Activated naive CD8-positive, alpha-beta T cell (primary cell): ENCODE measurements around the gene EHD4.

Source experiments
- H3K27ac Mint-ChIP-seq: one replicate; pipeline ENCODE4 v1.8.0; 2021; ENCODE audit warnings: mixed read lengths
- H3K27me3 Mint-ChIP-seq: one replicate; pipeline ENCODE4 v1.8.0; 2021; ENCODE audit warnings: mixed read lengths
- H3K36me3 Mint-ChIP-seq: one replicate; pipeline ENCODE4 v1.8.0; 2021; ENCODE audit warnings: mixed read lengths
- H3K4me1 Mint-ChIP-seq: one replicate; pipeline ENCODE4 v1.8.0; 2021; ENCODE audit warnings: low read depth, mixed read lengths
- H3K4me3 Mint-ChIP-seq: one replicate; pipeline ENCODE4 v1.8.0; 2021; ENCODE audit warnings: mild to moderate bottlenecking, mixed read lengths
- H3K9me3 Mint-ChIP-seq: one replicate; pipeline ENCODE4 v1.8.0; 2021; ENCODE audit warnings: low read depth, mixed read lengths

EHD4 gene

DNA sequence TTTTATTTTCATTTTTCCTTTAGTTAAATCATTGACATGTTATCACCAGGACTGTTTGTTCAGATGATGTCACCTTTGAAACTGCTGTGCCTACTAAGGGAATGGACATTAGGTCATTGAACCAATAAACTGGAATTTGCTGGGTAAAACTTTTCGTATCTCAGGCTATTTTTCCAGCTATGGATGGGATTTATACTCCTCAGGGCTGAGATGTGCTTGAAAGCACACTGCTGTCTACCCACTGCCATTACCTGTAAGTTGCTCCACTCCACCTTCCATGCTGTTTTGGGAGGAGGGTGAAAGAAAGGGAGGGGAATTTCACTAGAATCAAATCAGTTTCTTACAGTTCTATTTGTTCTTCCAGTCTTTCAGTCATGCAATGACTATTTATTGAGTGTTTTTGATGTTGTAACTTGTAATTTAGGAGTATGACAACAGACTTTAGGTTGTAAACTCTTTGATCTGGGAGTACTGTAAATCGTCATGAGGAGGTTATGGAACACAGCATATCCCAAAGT, 11.3 kb downstream of the EHD4 start:
- no peak overlapping the region for H3K27ac Mint-ChIP-seq
- H3K27me3 Mint-ChIP-seq: no peaks in the 10 kb centered on the region
- H3K9me3 Mint-ChIP-seq: no peaks in the 10 kb centered on the region
- peaks cover 16% of the 10 kb centered on the region for H3K4me1 Mint-ChIP-seq
- peaks cover 9% of the 10 kb centered on the region for H3K36me3 Mint-ChIP-seq
- no peak overlapping the region for H3K4me3 Mint-ChIP-seq

DNA sequence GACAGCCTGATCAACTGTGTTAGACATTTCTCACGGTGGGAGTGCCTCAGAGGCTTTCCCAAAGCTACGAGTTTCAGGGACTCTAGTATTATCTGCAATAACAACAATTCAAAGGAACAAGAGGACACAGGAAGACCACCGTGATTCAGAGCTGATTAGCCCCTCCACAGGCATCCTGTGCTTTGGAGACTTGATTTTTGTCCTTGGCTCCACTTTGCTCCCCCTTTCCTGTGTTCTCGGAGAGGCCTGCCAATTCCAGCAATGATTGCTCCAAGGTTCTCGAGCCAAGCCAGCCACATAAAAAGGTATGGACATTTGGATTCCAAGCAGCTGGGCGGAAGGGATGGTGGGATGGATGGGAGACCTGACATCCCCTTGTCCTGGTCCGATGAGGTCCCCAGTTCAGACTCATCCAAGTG, 14.3 kb downstream of the EHD4 start:
- no peak overlapping the region for H3K27ac Mint-ChIP-seq
- H3K36me3 Mint-ChIP-seq: peaks cover 9% of the 10 kb centered on the region
- no peaks in the 10 kb centered on the region for H3K9me3 Mint-ChIP-seq
- peaks cover 12% of the 10 kb centered on the region for H3K4me1 Mint-ChIP-seq
- no peaks in the 10 kb centered on the region for H3K27me3 Mint-ChIP-seq
- H3K4me3 Mint-ChIP-seq: no peak overlapping the region

DNA sequence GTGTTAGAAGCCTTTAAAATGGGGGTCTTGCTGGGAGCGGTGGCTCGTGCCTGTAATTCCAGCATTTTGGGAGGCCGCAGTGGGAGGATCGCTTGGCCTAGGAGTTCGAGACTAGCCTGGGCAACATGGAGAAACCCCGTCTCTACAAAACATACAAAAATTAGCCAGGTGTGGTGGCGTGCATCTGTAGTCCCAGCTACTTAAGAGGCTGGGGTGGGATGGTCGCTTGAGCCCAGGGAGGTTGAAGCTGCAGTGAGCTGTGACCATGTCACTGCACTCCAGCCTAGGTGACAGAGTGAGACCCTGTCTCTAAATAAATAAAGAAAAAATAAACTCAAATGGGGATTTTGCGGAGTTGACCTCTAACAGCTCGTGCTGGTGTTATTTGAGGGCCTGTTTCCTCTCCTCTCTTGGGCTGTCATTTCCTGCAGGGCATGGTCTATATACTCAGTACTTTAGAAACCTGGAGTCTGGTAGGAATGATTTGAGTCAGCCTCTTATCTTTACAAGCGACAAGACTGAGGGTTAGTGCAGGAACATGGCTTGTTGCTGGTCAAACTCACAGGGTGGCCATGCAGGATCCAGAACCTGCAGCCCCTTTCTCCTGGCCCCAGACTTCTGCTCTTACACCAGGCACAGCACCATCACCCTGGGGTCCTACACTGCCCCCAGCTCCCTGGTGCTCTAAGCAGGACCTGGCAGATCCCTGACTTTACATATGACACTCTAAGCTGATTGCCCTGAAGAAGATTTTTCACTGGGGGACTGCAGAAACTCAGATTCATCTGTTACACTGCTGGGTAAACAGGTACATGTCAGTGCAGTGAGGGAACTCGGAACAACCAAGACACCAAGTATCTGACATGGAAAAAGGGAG, 15.1 kb downstream of the EHD4 start:
- peaks cover 11% of the 10 kb centered on the region for H3K4me1 Mint-ChIP-seq
- peaks cover 8% of the 10 kb centered on the region for H3K36me3 Mint-ChIP-seq
- H3K27ac Mint-ChIP-seq: no peak overlapping the region
- no peaks in the 10 kb centered on the region for H3K27me3 Mint-ChIP-seq
- H3K4me3 Mint-ChIP-seq: no peak overlapping the region
- H3K9me3 Mint-ChIP-seq: no peaks in the 10 kb centered on the region

- Mint-ChIP-seq H3K27me3 (no peaks in the 10 kb centered on the region), H3K9me3 (no peaks in the 10 kb centered on the region), H3K4me3 (no peak overlapping the region), H3K4me1 (peaks cover 6% of the 10 kb centered on the region), H3K27ac (no peak overlapping the region), H3K36me3 (peaks cover 4% of the 10 kb centered on the region)
These were observed 16.4 kb downstream of the EHD4 start for GRCh38 chr15:41955807-41956525.

GRCh38 chr15:41955100-41955499, 17.3 kb downstream of the EHD4 start:
- peaks cover 8% of the 10 kb centered on the region for H3K36me3 Mint-ChIP-seq
- no peaks in the 10 kb centered on the region for H3K27me3 Mint-ChIP-seq
- no peak overlapping the region for H3K27ac Mint-ChIP-seq
- H3K4me3 Mint-ChIP-seq: no peak overlapping the region
- no peaks in the 10 kb centered on the region for H3K9me3 Mint-ChIP-seq
- peaks cover 6% of the 10 kb centered on the region for H3K4me1 Mint-ChIP-seq

GRCh38 chr15:41954036-41954435, 18.3 kb downstream of the EHD4 start:
- no peak overlapping the region for H3K27ac Mint-ChIP-seq
- H3K9me3 Mint-ChIP-seq: no peaks in the 10 kb centered on the region
- H3K36me3 Mint-ChIP-seq: peaks cover 8% of the 10 kb centered on the region
- peaks cover 6% of the 10 kb centered on the region for H3K4me1 Mint-ChIP-seq
- no peaks in the 10 kb centered on the region for H3K27me3 Mint-ChIP-seq
- H3K4me3 Mint-ChIP-seq: no peak overlapping the region

DNA sequence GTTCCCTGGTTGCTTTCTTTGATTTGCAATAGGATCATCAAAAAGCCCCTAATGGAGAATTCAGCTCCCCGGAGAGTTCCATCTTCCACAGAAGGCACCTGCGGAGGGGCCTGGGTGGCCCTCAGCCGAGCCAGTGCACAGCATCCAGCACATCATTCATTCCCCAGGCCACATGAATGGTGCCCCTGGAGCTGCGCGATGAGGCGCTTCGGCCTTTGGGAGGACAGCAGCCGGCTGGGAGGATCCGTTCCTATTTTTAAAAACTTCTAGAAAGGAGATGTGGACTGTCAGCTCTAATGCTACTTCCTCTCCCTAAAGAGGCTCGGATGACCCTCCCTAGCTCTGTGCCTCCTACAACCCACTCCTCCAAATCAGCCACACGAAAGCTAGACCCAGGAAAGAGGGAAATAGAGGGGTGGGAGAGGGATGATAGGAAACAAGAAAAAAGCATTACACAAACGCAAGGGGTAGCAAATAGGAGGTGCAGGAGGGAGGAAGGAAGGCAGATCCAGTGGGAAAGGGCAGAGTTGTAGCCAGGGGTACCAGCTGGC, 20.3 kb downstream of the EHD4 start:
- no peak overlapping the region for H3K4me3 Mint-ChIP-seq
- no peaks in the 10 kb centered on the region for H3K27me3 Mint-ChIP-seq
- H3K27ac Mint-ChIP-seq: no peak overlapping the region
- no peaks in the 10 kb centered on the region for H3K9me3 Mint-ChIP-seq
- peaks cover 4% of the 10 kb centered on the region for H3K36me3 Mint-ChIP-seq
- peaks cover 2% of the 10 kb centered on the region for H3K4me1 Mint-ChIP-seq

- Mint-ChIP-seq H3K36me3 (peaks cover 4% of the 10 kb centered on the region), H3K4me3 (no peak overlapping the region), H3K9me3 (no peaks in the 10 kb centered on the region), H3K27ac (no peak overlapping the region), H3K27me3 (no peaks in the 10 kb centered on the region), H3K4me1 (peaks cover 2% of the 10 kb centered on the region)
These were observed 20.8 kb downstream of the EHD4 start for GRCh38 chr15:41951571-41951970.

GRCh38 chr15:41950489-41950888, 21.9 kb downstream of the EHD4 start:
- Mint-ChIP-seq H3K4me1 (peaks cover 2% of the 10 kb centered on the region), H3K9me3 (no peaks in the 10 kb centered on the region), H3K27me3 (no peaks in the 10 kb centered on the region), H3K4me3 (no peak overlapping the region), H3K36me3 (peaks cover 4% of the 10 kb centered on the region), H3K27ac (no peak overlapping the region)

GRCh38 chr15:41950127-41950483, 22.3 kb downstream of the EHD4 start:
- Mint-ChIP-seq H3K27me3 (no peaks in the 10 kb centered on the region), H3K4me3 (no peak overlapping the region), H3K36me3 (peaks cover 4% of the 10 kb centered on the region), H3K9me3 (no peaks in the 10 kb centered on the region), H3K4me1 (peaks cover 2% of the 10 kb centered on the region), H3K27ac (no peak overlapping the region)

DNA sequence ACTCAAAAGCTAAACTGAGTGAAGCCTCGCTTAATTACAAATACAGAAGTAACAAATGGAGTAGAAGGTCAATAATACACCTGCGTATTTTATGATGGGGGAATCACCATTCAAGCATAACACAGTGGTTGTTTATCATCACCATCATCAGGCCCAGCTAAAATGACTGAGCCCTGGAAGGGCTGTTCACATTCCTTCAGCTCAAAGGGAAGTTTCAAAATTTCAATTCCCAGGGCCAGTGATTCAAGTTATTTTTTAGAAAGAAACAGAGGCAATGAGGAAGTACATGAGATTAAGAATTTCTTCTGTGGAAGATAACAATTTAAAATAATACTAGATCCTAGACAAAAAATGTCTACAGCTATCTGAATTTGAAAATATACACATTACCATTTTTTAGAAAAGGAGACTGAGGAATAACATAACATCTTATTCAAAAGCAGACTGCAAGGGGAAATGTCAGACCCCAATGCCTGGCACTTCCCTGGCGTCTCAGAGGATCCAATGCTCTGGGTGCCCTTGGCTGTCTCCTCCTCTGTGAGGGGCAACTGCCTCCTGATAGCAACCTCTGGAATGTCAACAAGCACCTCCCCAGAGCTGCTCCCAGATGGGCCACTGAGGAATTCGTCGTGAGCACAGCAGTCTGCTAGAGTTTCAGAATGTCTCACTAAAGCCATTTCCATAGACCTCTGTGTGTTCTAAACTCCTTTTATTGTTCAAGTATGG, 22.8 kb downstream of the EHD4 start:
- H3K4me3 Mint-ChIP-seq: no peak overlapping the region
- no peaks in the 10 kb centered on the region for H3K27me3 Mint-ChIP-seq
- no peaks in the 10 kb centered on the region for H3K9me3 Mint-ChIP-seq
- H3K36me3 Mint-ChIP-seq: peaks cover 4% of the 10 kb centered on the region
- H3K4me1 Mint-ChIP-seq: peaks cover 2% of the 10 kb centered on the region
- no peak overlapping the region for H3K27ac Mint-ChIP-seq

DNA sequence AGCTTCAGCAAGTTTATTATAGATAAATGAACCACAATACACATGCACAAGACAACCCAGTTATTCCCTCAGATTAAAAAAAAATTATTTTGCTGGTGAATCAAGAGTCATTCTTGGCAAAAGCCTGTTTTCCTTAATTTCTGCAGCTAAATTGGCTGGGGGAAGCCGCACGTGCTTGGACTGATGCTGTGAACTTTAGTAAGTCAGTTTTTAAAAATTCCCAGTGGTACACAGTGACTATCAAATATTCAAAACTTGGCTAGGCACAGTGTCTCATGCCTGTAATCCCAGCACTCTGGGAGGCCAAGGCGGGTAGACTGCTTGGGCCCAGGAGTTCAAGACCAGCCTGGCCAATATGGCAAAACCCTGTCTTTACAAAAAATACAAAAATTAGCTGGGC, 23.9 kb downstream of the EHD4 start:
- Mint-ChIP-seq H3K27me3 (no peaks in the 10 kb centered on the region), H3K36me3 (peaks cover 4% of the 10 kb centered on the region), H3K4me1 (peaks cover 2% of the 10 kb centered on the region), H3K27ac (no peak overlapping the region), H3K9me3 (no peaks in the 10 kb centered on the region), H3K4me3 (no peak overlapping the region)

GRCh38 chr15:41946970-41947369, 25.4 kb downstream of the EHD4 start:
- Mint-ChIP-seq H3K36me3 (peaks cover 4% of the 10 kb centered on the region), H3K4me1 (peaks cover 2% of the 10 kb centered on the region), H3K27me3 (no peaks in the 10 kb centered on the region), H3K4me3 (no peak overlapping the region), H3K27ac (no peak overlapping the region), H3K9me3 (no peaks in the 10 kb centered on the region)

DNA sequence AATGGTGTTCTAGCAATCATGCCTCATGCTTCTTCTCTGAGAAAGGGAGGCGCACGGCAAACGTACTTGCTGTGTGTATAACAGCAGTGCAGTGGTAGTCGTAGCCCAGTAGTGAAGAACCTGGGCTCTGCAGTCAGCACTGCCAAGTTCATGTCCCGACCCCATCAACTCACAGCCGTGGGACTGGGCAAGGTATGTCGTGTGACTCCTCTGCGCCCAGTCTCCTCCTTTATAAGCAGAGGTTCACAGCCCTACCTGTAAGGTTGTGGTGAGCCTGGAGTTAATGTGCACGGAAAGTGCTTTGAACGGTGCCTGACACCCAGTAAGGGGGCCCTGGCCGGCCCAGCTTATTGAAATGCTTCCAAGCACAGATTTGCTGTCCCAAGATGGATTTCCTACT, 26.6 kb downstream of the EHD4 start:
- Mint-ChIP-seq H3K9me3 (no peaks in the 10 kb centered on the region), H3K27me3 (no peaks in the 10 kb centered on the region), H3K4me1 (peaks cover 7% of the 10 kb centered on the region), H3K4me3 (no peak overlapping the region), H3K27ac (no peak overlapping the region), H3K36me3 (peaks cover 4% of the 10 kb centered on the region)

GRCh38 chr15:41945221-41945620, 27.1 kb downstream of the EHD4 start:
- Mint-ChIP-seq H3K4me3 (no peak overlapping the region), H3K36me3 (peaks cover 6% of the 10 kb centered on the region), H3K9me3 (no peaks in the 10 kb centered on the region), H3K4me1 (peaks cover 12% of the 10 kb centered on the region), H3K27me3 (no peaks in the 10 kb centered on the region), H3K27ac (no peak overlapping the region)
